ENCODE results near the gene PKP1.

PKP1 gene

GRCh38 chr1:201286445-201286844 lies 3.1 kb downstream of the PKP1 start:
- peaks cover 10% of the 10 kb centered on the region for H3K4me1 Mint-ChIP-seq
- peaks cover 60% of the 10 kb centered on the region for H3K27me3 Mint-ChIP-seq
- ATAC-seq, result no peak
- no peak overlapping the region for H3K4me3 Mint-ChIP-seq
- DNase-seq, result no peak
- H3K27ac Mint-ChIP-seq, result no peak overlapping the region
- no peaks in the 10 kb centered on the region for H3K9me3 Mint-ChIP-seq

DNA sequence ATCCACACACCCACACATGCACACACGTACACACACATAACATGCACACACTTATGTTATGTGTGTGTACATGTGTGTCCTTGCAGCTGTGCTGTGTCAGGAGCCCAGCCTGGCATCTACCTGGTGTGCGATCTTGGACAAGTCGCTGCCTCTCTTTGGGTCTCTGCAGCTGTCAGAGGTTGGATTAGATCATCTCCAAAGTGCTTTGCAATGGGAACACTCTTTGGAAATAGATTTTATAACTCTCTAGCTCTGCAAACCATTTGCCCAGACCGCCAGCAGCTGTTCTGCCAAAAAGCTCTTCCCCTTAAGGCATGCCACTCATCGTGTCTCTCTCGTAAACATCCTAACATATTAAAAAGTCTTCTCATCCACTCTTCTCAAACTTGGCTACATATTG lies 4.7 kb downstream of the PKP1 start:
- ATAC-seq (no peak), DNase-seq (no peak)
- Mint-ChIP-seq H3K4me3 (no peak overlapping the region), H3K9me3 (no peaks in the 10 kb centered on the region), H3K4me1 (peaks cover 7% of the 10 kb centered on the region), H3K27me3 (peaks cover 51% of the 10 kb centered on the region), H3K27ac (no peak overlapping the region)

GRCh38 chr1:201288765-201289164 lies 5.5 kb downstream of the PKP1 start:
- Mint-ChIP-seq H3K4me3 (no peak overlapping the region), H3K27me3 (peaks cover 45% of the 10 kb centered on the region), H3K9me3 (no peaks in the 10 kb centered on the region), H3K27ac (no peak overlapping the region), H3K4me1 (no peaks in the 10 kb centered on the region)
- ATAC-seq (no peak), DNase-seq (no peak)

GRCh38 chr1:201290551-201290950 lies 7.2 kb downstream of the PKP1 start:
- H3K4me3 Mint-ChIP-seq, result no peak overlapping the region
- H3K9me3 Mint-ChIP-seq, result no peaks in the 10 kb centered on the region
- H3K4me1 Mint-ChIP-seq, result no peaks in the 10 kb centered on the region
- peaks cover 36% of the 10 kb centered on the region for H3K27me3 Mint-ChIP-seq
- H3K27ac Mint-ChIP-seq, result no peak overlapping the region
- no peak for DNase-seq
- ATAC-seq, result no peak

DNA sequence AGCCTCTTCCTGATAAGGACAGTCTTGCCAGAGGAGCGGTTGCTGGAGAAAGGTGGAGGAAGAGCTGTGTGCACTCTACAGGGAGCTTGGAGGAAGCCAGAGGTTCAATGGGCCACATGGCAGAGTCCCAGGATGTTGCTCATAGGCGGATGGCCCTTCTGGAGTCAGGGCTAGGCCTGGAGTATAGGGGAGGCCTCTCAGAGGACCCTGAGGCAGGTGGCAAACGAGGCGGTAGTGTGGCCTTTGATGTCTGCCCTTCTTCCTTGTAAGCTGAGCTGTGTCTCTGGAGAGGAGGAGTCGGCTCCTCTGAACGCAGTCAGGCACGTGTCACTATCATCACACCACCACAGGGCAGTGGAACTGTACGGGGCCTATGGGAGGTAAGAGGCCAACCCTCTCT lies 8.6 kb downstream of the PKP1 start:
- H3K27ac Mint-ChIP-seq, result no peak overlapping the region
- DNase-seq (no peak), ATAC-seq (no peak)
- no peaks in the 10 kb centered on the region for H3K9me3 Mint-ChIP-seq
- peaks cover 22% of the 10 kb centered on the region for H3K27me3 Mint-ChIP-seq
- H3K4me1 Mint-ChIP-seq, result no peaks in the 10 kb centered on the region
- no peak overlapping the region for H3K4me3 Mint-ChIP-seq

DNA sequence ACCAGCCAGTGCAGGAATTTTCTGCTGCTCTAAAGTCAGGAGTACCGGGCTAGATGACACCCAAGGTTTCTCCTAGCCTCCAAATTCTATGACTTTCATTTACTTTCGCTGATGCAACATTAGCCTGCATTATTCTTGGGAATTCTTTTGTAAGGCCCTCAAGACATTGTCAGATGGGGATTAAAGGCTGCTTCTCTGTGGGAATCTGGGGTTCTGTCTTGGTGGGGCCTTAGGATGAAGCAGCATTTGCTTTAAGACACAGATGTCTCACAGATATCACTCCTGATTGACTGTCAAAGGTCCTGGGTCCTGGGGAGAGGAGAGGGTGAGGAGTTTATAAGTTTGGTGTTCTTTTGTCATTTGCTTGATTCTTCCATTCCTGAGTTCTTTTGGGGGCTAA lies 11.6 kb downstream of the PKP1 start:
- Mint-ChIP-seq H3K9me3 (no peaks in the 10 kb centered on the region), H3K27ac (no peak overlapping the region), H3K4me1 (no peaks in the 10 kb centered on the region), H3K27me3 (peaks cover 17% of the 10 kb centered on the region), H3K4me3 (no peak overlapping the region)
- ATAC-seq (no peak), DNase-seq (no peak)

GRCh38 chr1:201295346-201295745 lies 12.0 kb downstream of the PKP1 start:
- Mint-ChIP-seq H3K27ac (no peak overlapping the region), H3K4me1 (no peaks in the 10 kb centered on the region), H3K27me3 (peaks cover 17% of the 10 kb centered on the region), H3K9me3 (no peaks in the 10 kb centered on the region), H3K4me3 (no peak overlapping the region)
- DNase-seq (no peak), ATAC-seq (no peak)

- Mint-ChIP-seq H3K4me1 (no peaks in the 10 kb centered on the region), H3K4me3 (no peak overlapping the region), H3K9me3 (no peaks in the 10 kb centered on the region), H3K27ac (no peak overlapping the region), H3K27me3 (peaks cover 17% of the 10 kb centered on the region)
- ATAC-seq, result no peak
- DNase-seq, result no peak
Observed at GRCh38 chr1:201295861-201296260, 12.6 kb downstream of the PKP1 start.

GRCh38 chr1:201296352-201296751 lies 13.0 kb downstream of the PKP1 start:
- DNase-seq, result no peak
- Mint-ChIP-seq H3K4me1 (no peaks in the 10 kb centered on the region), H3K4me3 (no peak overlapping the region), H3K9me3 (no peaks in the 10 kb centered on the region), H3K27ac (no peak overlapping the region), H3K27me3 (peaks cover 17% of the 10 kb centered on the region)
- no peak for ATAC-seq

DNA sequence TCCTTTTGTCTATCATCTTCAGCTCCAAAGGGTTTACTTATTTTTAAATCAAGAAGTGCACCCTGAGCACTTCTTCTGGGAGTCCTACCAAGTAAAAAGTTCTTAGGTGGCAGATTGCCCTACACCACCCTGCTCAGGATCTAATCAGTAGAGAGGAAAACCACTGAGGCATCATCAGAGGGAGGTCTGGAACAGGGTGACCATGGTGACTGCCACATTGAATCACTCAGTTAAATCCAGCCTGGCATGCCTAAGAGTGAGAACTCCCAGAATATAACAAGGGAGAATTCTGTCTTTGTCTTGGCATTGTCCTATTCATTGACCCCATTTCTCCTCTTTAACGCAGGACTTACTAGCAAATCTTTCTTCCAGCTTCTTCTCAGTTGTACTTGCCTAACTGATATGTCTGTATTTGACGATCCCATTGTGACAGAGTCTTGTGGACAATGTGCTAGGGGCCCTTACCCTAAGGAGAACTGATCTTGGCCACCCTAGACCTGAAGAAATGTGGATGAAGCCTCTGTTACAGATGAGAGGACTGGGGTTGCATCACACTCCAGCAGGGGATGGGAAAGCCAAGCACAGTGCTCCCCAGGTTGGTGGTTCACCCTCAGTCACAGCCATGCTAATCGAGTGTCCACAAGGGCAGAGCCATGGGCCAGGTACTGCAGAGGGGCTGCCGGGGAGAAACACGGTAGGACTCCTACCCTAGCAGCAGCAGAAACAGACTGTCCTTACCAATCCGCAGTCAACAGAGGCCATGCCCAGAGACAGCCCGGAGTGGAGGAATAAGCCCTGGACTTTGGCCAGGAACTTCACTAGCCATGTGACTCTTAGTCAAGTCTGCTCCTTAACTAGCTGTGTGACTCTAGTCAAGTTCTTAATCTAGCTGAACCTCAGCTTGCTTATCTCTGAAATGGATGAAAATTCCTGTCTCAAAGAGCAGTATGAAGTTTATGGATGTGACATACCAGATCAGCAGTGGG lies 15.4 kb downstream of the PKP1 start:
- Mint-ChIP-seq H3K4me3 (no peak overlapping the region), H3K9me3 (no peaks in the 10 kb centered on the region), H3K4me1 (no peaks in the 10 kb centered on the region), H3K27ac (no peak overlapping the region), H3K27me3 (peaks cover 9% of the 10 kb centered on the region)
- ATAC-seq (peak; percentile 26), DNase-seq (no peak)

- no peaks in the 10 kb centered on the region for H3K9me3 Mint-ChIP-seq
- no peaks in the 10 kb centered on the region for H3K4me1 Mint-ChIP-seq
- ATAC-seq (no peak), DNase-seq (no peak)
- no peak overlapping the region for H3K27ac Mint-ChIP-seq
- H3K27me3 Mint-ChIP-seq, result peaks cover 5% of the 10 kb centered on the region
- H3K4me3 Mint-ChIP-seq, result no peak overlapping the region
Observed at GRCh38 chr1:201299968-201300367, 16.7 kb downstream of the PKP1 start.

- Mint-ChIP-seq H3K4me3 (no peak overlapping the region), H3K4me1 (no peaks in the 10 kb centered on the region), H3K27me3 (peaks cover 7% of the 10 kb centered on the region), H3K27ac (no peak overlapping the region), H3K9me3 (no peaks in the 10 kb centered on the region)
- ATAC-seq (peak; percentile 32), DNase-seq (no peak)
Observed at GRCh38 chr1:201300641-201301040, 17.3 kb downstream of the PKP1 start.

DNA sequence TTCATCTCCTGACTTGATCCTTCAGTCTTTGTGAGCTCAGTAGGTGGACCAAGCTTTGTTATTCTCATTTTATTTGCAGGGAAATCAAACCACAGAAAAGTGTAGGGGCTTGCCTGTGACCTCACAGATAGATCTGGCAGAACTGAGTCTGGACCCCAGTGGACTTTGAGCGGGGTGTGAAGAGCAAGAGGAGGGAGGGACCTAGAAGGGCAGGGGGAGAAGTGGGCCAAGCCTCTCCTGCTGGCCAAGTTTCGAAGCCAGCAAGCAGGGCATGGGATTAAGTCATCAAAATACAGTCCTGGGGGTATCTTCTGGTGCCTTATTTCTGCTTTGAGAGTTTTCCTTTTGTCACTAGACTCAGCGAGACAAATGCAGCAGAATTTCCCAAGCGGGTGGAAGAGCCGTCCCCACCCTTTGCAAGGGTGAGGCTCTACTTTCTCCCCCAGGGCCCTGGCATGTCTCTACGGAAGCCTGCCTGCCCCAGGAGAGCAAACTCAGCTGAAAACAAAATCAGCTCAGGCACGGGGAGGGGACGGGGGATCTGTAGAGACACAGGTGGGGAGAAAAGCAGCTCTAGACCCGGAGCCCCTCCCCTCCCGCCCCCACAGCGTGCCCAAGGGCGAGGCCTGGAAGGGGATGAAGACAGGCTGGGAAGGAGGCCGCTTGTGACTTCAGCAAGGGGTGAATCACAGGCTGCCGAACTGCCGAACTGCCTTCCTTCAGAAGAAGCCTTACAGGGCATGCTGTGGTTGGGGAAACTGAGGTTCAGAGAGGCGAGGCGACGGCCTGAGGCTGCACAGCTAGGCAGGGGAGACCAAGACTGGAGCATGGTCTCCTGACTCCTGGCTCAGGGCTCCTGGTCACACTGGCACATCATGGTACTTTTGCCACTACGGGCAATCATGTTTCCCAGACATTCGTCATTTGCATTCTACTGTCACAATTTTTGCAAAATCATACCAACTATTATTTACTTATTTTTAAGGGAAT lies 19.2 kb downstream of the PKP1 start:
- no peaks in the 10 kb centered on the region for H3K4me1 Mint-ChIP-seq
- H3K27me3 Mint-ChIP-seq, result peaks cover 11% of the 10 kb centered on the region
- no peak overlapping the region for H3K4me3 Mint-ChIP-seq
- DNase-seq (no peak), ATAC-seq (no peak)
- no peaks in the 10 kb centered on the region for H3K9me3 Mint-ChIP-seq
- no peak overlapping the region for H3K27ac Mint-ChIP-seq

GRCh38 chr1:201304126-201304525 lies 20.8 kb downstream of the PKP1 start:
- H3K27me3 Mint-ChIP-seq, result peaks cover 25% of the 10 kb centered on the region
- no peak for ATAC-seq

GRCh38 chr1:201305815-201306214 lies 22.5 kb downstream of the PKP1 start:
- Mint-ChIP-seq H3K9me3 (no peaks in the 10 kb centered on the region), H3K27ac (no peak overlapping the region), H3K4me1 (peaks cover 6% of the 10 kb centered on the region), H3K27me3 (peaks cover 42% of the 10 kb centered on the region), H3K4me3 (no peak overlapping the region)
- no peak for DNase-seq
- ATAC-seq, result no peak

More at GRCh38 chr1:201304126-201304525, 20.8 kb downstream of the PKP1 start:
- Mint-ChIP-seq H3K4me3 (no peak overlapping the region), H3K27ac (no peak overlapping the region), H3K9me3 (no peaks in the 10 kb centered on the region), H3K4me1 (no peaks in the 10 kb centered on the region)
- no peak for DNase-seq

- no peak for ATAC-seq
- Mint-ChIP-seq H3K9me3 (no peaks in the 10 kb centered on the region), H3K27me3 (peaks cover 42% of the 10 kb centered on the region), H3K4me1 (peaks cover 19% of the 10 kb centered on the region), H3K4me3 (no peak overlapping the region), H3K27ac (no peak overlapping the region)
- no peak for DNase-seq
Observed at GRCh38 chr1:201307231-201307630, 23.9 kb downstream of the PKP1 start.
